ENCODE data around the gene TECPR1.

The TECPR1 gene

GRCh38 chr7:98248156-98248555, 3.9 kb downstream of the TECPR1 start:
- no peak for DNase-seq

- DNase-seq, result no peak
These were observed 7.2 kb downstream of the TECPR1 start for GRCh38 chr7:98244871-98245270.

GRCh38 chr7:98242934-98243333, 9.1 kb downstream of the TECPR1 start:
- no peak for DNase-seq

- DNase-seq, result no peak
These were observed 9.7 kb downstream of the TECPR1 start for GRCh38 chr7:98242342-98242741.

GRCh38 chr7:98241674-98242241, 10.3 kb downstream of the TECPR1 start:
- no peak for DNase-seq

GRCh38 chr7:98240961-98241673, 10.9 kb downstream of the TECPR1 start:
- peak; percentile 75 for DNase-seq

- peak; percentile 81 for DNase-seq
These were observed 13.1 kb downstream of the TECPR1 start for GRCh38 chr7:98238976-98239375.

- DNase-seq, result no peak
These were observed 14.0 kb downstream of the TECPR1 start for GRCh38 chr7:98238076-98238475.

GRCh38 chr7:98236355-98237185, 15.5 kb downstream of the TECPR1 start:
- no peak for DNase-seq

- DNase-seq, result no peak
These were observed 16.1 kb downstream of the TECPR1 start for GRCh38 chr7:98235901-98236300.

GRCh38 chr7:98234429-98235147, 17.4 kb downstream of the TECPR1 start:
- no peak for DNase-seq

- no peak for DNase-seq
These were observed 18.6 kb downstream of the TECPR1 start for GRCh38 chr7:98233219-98234070.

GRCh38 chr7:98232799-98233198, 19.2 kb downstream of the TECPR1 start:
- no peak for DNase-seq

- no peak for DNase-seq
These were observed 19.8 kb downstream of the TECPR1 start for GRCh38 chr7:98232263-98232585.

- DNase-seq, result no peak
These were observed 20.4 kb downstream of the TECPR1 start for GRCh38 chr7:98231493-98232262.

- no peak for DNase-seq
These were observed 21.1 kb downstream of the TECPR1 start for GRCh38 chr7:98230746-98231471.

- DNase-seq, result no peak
These were observed 21.9 kb downstream of the TECPR1 start for GRCh38 chr7:98229991-98230745.

- DNase-seq, result no peak
These were observed 22.6 kb downstream of the TECPR1 start for GRCh38 chr7:98229441-98229840.

- no peak for DNase-seq
These were observed 23.2 kb downstream of the TECPR1 start for GRCh38 chr7:98228801-98229200.

GRCh38 chr7:98227939-98228338, 24.1 kb downstream of the TECPR1 start:
- DNase-seq, result no peak

Data from islet precursor cell (in vitro differentiated cells).